GM23338 (cell line): ENCODE data around the gene SCPEP1. TPM values are rescaled to one million over a fixed set of nuclear protein-coding genes. Genes with fewer than 3 reads are reported as not detected.

ENCODE experiments used
- ATAC-seq: fragments of 200-7000 bp; cut with Tn5 transposase; 3 replicates; pipeline ENCODE4 v1.9.1; 2020
- DNase-seq: peaks from one replicate; pipeline ENCODE4 v3.0.0-alpha.2; 2015; ENCODE audit warnings: low spot score
- H2AFZ ChIP-seq: fragments of 200-600 bp; sonication (generic); 2 replicates; pipeline ENCODE4 v1.8.0; 2016; ENCODE audit warnings: antibody characterized with exemption, mild to moderate bottlenecking, moderate library complexity
- H3F3A ChIP-seq: fragments of 200-600 bp; sonication (generic); replicated peaks from 2 replicates; pipeline ENCODE4 v1.8.0; 2017; ENCODE audit warnings: antibody characterized with exemption, mixed run types, low read depth
- H3K27ac ChIP-seq: fragments of 200-600 bp; sonication (generic); 2 replicates; pipeline ENCODE4 v1.6.1; 2016; ENCODE audit warnings: low read depth
- H3K27me3 ChIP-seq: fragments of 200-600 bp; sonication (generic); 2 replicates; pipeline ENCODE4 v1.8.0; 2016; ENCODE audit warnings: mild to moderate bottlenecking, mixed run types, moderate library complexity; ENCODE audit not compliant: insufficient read depth
- H3K36me3 ChIP-seq: fragments of 200-600 bp; sonication (generic); 2 replicates; pipeline ENCODE4 v1.8.0; 2016; ENCODE audit warnings: mild to moderate bottlenecking; ENCODE audit not compliant: insufficient read depth
- H3K4me1 ChIP-seq: fragments of 200-600 bp; sonication (generic); 2 replicates; pipeline ENCODE4 v1.8.0; 2016; ENCODE audit warnings: mild to moderate bottlenecking, moderate library complexity; ENCODE audit not compliant: insufficient read depth
- H3K4me2 ChIP-seq: fragments of 200-600 bp; sonication (generic); 2 replicates; pipeline ENCODE4 v1.7.1; 2017; ENCODE audit warnings: mixed run types
- H3K4me3 ChIP-seq: fragments of 200-600 bp; sonication (generic); 2 replicates; pipeline ENCODE4 v1.6.1; 2016; ENCODE audit warnings: mixed run types
- H3K79me2 ChIP-seq: fragments of 200-600 bp; sonication (generic); replicated peaks from 2 replicates; pipeline ENCODE4 v1.8.0; 2017; ENCODE audit warnings: mild to moderate bottlenecking; ENCODE audit not compliant: insufficient read depth
- H3K9me2 ChIP-seq: fragments of 200-600 bp; sonication (generic); 2 replicates; pipeline ENCODE4 v1.8.0; 2017; ENCODE audit not compliant: insufficient read depth
- H4K20me1 ChIP-seq: fragments of 200-600 bp; sonication (generic); replicated peaks from 2 replicates; pipeline ENCODE4 v1.8.0; 2017; ENCODE audit warnings: mild to moderate bottlenecking; ENCODE audit not compliant: insufficient read depth
- H3K27ac Mint-ChIP-seq: 2 replicates; pipeline ENCODE4 v1.8.0; 2020; ENCODE audit warnings: inconsistent platforms, mild to moderate bottlenecking, moderate library complexity, mixed read lengths
- H3K27me3 Mint-ChIP-seq: 3 replicates; pipeline ENCODE4 v1.8.0; 2022; ENCODE audit warnings: low read depth, mild to moderate bottlenecking, moderate library complexity, mixed read lengths, inconsistent platforms; ENCODE audit not compliant: insufficient read depth, poor library complexity
- H3K36me3 Mint-ChIP-seq: 3 replicates; pipeline ENCODE4 v1.8.0; 2021; ENCODE audit warnings: low read depth, mild to moderate bottlenecking, inconsistent platforms, moderate library complexity, mixed read lengths
- H3K4me1 Mint-ChIP-seq: 3 replicates; pipeline ENCODE4 v1.8.0; 2020; ENCODE audit warnings: mild to moderate bottlenecking, inconsistent platforms, mixed read lengths
- H3K4me3 Mint-ChIP-seq: 3 replicates; pipeline ENCODE4 v1.8.0; 2021; ENCODE audit warnings: moderate library complexity, mild to moderate bottlenecking, inconsistent platforms, mixed read lengths
- H3K9me3 Mint-ChIP-seq: 3 replicates; pipeline ENCODE4 v1.8.0; 2020; ENCODE audit warnings: moderate library complexity, mild to moderate bottlenecking, inconsistent platforms, mixed read lengths
- CREB1 ChIP-seq: fragments of 250-450 bp; sonication (Bioruptor Pico); IDR thresholded peaks from 2 replicates; pipeline ENCODE4 v1.5.0; 2020; ENCODE audit warnings: low read depth, mild to moderate bottlenecking, moderate library complexity
- EZH2 ChIP-seq: fragments of 200-600 bp; sonication (generic); IDR thresholded peaks from one replicate; pipeline ENCODE4 v1.8.0; 2017; ENCODE audit warnings: antibody characterized with exemption, mild to moderate bottlenecking, low read depth; ENCODE audit not compliant: unreplicated experiment
- EZH2phosphoT487 ChIP-seq: fragments of 200-600 bp; sonication (generic); IDR thresholded peaks from one replicate; pipeline ENCODE4 v1.8.1; 2018; ENCODE audit warnings: antibody characterized with exemption; ENCODE audit not compliant: unreplicated experiment
- JUNB ChIP-seq: IDR thresholded peaks from one replicate; pipeline ENCODE4 v1.6.1; 2016; ENCODE audit warnings: antibody characterized with exemption; ENCODE audit not compliant: unreplicated experiment
- NANOG ChIP-seq: IDR thresholded peaks from 2 replicates; pipeline ENCODE4 v1.6.1; 2016; ENCODE audit warnings: antibody characterized with exemption, borderline replicate concordance
- POLR2AphosphoS5 ChIP-seq: IDR thresholded peaks from 2 replicates; pipeline ENCODE4 v1.6.1; 2016; ENCODE audit warnings: antibody characterized with exemption, low read depth
- STAT1 ChIP-seq: IDR thresholded peaks from one replicate; pipeline ENCODE4 v1.6.1; 2016; ENCODE audit warnings: antibody characterized with exemption; ENCODE audit not compliant: unreplicated experiment
- ZNF114 ChIP-seq: fragments of 250-450 bp; sonication (Bioruptor Pico); IDR thresholded peaks from 2 replicates; pipeline ENCODE4 v1.5.0; 2020; ENCODE audit warnings: mild to moderate bottlenecking, moderate library complexity
- ZNF331 ChIP-seq: fragments of 250-450 bp; sonication (Bioruptor Pico); IDR thresholded peaks from 2 replicates; pipeline ENCODE4 v1.5.0; 2020; ENCODE audit warnings: low read depth, mild to moderate bottlenecking, moderate library complexity
- polyA plus RNA-seq: library from polyadenylated mRNA; unstranded; fragments of >200 nt; fragmentation: Nextera tagmentation; extraction: Ambion mirVana; gene quantifications from 2 replicates; pipeline ENCODE4 v1.2.1, GENCODE V29; 2016
- total RNA-seq: library from RNA; depleted of rRNA; stranded (reverse); fragments of >200 nt; shearing (Covaris generic); gene quantifications from 2 replicates; pipeline ENCODE4 v1.2.3, GENCODE V29; 2014
- TF ChIP-seq, protein P1 (sequence below): IDR thresholded peaks from one replicate; pipeline ENCODE4 v1.6.1; 2018; ENCODE audit warnings: antibody characterized with exemption; ENCODE audit not compliant: unreplicated experiment
- TF ChIP-seq, protein P2 (sequence below), 2 experiments: fragments of 200-600 bp in 1 of 2; sonication (generic) in 1 of 2; conservative IDR thresholded peaks; 2 replicates each; pipeline versions ENCODE4 v1.5.1 to v1.6.1; 2016 to 2017; ENCODE audit warnings: antibody characterized with exemption in 2 of 2, low read depth in 2 of 2, mild to moderate bottlenecking in 2 of 2, moderate library complexity in 1 of 2
- TF ChIP-seq, protein P3 (sequence below): IDR thresholded peaks from 2 replicates; pipeline ENCODE4 v1.6.1; 2016; ENCODE audit warnings: antibody characterized with exemption
- TF ChIP-seq, protein P4 (sequence below): fragments of 250-450 bp; sonication (Bioruptor Pico); IDR thresholded peaks from 2 replicates; pipeline ENCODE4 v1.5.0; 2020; ENCODE audit warnings: mild to moderate bottlenecking, moderate library complexity

Gene SCPEP1
- total and polyA plus RNA-seq, 2 experiments from 2014 or later: 46.6 to 52.1 TPM

GRCh38 chr17:57033296-57033695 lies 55.4 kb downstream of the SCPEP1 start:
- Mint-ChIP-seq H3K9me3 (peaks cover 25% of the 10 kb centered on the region), H3K36me3 (peaks cover 11% of the 10 kb centered on the region), H3K27ac (no peak overlapping the region), H3K4me1 (peaks cover 18% of the 10 kb centered on the region), H3K27me3 (peaks cover 16% of the 10 kb centered on the region), H3K4me3 (no peak overlapping the region)
- Histone ChIP-seq H2AFZ (no peak overlapping the region), H3K36me3 (peaks cover 1% of the 10 kb centered on the region; the same call in 1 of the 2 replicates), H4K20me1 (no peaks in the 10 kb centered on the region), H3K79me2 (no peaks in the 10 kb centered on the region), H3K4me3 (no peak overlapping the region), H3K4me2 (no peak overlapping the region), H3K4me1 (peaks cover 5% of the 10 kb centered on the region; the same call in 1 of the 2 replicates), H3K9me2 (no peaks in the 10 kb centered on the region), H3F3A (no peaks in the 10 kb centered on the region), H3K27ac (no peak overlapping the region; the same call in 1 of the 2 replicates), H3K27me3 (no peaks in the 10 kb centered on the region)
- TF ChIP-seq POLR2AphosphoS5: no peak
- TF ChIP-seq, protein P1, sequence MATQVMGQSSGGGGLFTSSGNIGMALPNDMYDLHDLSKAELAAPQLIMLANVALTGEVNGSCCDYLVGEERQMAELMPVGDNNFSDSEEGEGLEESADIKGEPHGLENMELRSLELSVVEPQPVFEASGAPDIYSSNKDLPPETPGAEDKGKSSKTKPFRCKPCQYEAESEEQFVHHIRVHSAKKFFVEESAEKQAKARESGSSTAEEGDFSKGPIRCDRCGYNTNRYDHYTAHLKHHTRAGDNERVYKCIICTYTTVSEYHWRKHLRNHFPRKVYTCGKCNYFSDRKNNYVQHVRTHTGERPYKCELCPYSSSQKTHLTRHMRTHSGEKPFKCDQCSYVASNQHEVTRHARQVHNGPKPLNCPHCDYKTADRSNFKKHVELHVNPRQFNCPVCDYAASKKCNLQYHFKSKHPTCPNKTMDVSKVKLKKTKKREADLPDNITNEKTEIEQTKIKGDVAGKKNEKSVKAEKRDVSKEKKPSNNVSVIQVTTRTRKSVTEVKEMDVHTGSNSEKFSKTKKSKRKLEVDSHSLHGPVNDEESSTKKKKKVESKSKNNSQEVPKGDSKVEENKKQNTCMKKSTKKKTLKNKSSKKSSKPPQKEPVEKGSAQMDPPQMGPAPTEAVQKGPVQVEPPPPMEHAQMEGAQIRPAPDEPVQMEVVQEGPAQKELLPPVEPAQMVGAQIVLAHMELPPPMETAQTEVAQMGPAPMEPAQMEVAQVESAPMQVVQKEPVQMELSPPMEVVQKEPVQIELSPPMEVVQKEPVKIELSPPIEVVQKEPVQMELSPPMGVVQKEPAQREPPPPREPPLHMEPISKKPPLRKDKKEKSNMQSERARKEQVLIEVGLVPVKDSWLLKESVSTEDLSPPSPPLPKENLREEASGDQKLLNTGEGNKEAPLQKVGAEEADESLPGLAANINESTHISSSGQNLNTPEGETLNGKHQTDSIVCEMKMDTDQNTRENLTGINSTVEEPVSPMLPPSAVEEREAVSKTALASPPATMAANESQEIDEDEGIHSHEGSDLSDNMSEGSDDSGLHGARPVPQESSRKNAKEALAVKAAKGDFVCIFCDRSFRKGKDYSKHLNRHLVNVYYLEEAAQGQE: no peak
- TF ChIP-seq, protein P2, sequence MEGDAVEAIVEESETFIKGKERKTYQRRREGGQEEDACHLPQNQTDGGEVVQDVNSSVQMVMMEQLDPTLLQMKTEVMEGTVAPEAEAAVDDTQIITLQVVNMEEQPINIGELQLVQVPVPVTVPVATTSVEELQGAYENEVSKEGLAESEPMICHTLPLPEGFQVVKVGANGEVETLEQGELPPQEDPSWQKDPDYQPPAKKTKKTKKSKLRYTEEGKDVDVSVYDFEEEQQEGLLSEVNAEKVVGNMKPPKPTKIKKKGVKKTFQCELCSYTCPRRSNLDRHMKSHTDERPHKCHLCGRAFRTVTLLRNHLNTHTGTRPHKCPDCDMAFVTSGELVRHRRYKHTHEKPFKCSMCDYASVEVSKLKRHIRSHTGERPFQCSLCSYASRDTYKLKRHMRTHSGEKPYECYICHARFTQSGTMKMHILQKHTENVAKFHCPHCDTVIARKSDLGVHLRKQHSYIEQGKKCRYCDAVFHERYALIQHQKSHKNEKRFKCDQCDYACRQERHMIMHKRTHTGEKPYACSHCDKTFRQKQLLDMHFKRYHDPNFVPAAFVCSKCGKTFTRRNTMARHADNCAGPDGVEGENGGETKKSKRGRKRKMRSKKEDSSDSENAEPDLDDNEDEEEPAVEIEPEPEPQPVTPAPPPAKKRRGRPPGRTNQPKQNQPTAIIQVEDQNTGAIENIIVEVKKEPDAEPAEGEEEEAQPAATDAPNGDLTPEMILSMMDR (conservative IDR thresholded peaks at IDR 0.05; ENCODE audit: low read depth in 2 of 2): no peak
- no peak for TF ChIP-seq ZNF114
- TF ChIP-seq, protein P3, sequence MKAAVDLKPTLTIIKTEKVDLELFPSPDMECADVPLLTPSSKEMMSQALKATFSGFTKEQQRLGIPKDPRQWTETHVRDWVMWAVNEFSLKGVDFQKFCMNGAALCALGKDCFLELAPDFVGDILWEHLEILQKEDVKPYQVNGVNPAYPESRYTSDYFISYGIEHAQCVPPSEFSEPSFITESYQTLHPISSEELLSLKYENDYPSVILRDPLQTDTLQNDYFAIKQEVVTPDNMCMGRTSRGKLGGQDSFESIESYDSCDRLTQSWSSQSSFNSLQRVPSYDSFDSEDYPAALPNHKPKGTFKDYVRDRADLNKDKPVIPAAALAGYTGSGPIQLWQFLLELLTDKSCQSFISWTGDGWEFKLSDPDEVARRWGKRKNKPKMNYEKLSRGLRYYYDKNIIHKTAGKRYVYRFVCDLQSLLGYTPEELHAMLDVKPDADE: no peak
- no peak for TF ChIP-seq JUNB
- TF ChIP-seq NANOG: no peak
- no peak for TF ChIP-seq EZH2
- no peak for TF ChIP-seq ZNF331 (CRISPR knock-in tag)
- TF ChIP-seq, protein P4, sequence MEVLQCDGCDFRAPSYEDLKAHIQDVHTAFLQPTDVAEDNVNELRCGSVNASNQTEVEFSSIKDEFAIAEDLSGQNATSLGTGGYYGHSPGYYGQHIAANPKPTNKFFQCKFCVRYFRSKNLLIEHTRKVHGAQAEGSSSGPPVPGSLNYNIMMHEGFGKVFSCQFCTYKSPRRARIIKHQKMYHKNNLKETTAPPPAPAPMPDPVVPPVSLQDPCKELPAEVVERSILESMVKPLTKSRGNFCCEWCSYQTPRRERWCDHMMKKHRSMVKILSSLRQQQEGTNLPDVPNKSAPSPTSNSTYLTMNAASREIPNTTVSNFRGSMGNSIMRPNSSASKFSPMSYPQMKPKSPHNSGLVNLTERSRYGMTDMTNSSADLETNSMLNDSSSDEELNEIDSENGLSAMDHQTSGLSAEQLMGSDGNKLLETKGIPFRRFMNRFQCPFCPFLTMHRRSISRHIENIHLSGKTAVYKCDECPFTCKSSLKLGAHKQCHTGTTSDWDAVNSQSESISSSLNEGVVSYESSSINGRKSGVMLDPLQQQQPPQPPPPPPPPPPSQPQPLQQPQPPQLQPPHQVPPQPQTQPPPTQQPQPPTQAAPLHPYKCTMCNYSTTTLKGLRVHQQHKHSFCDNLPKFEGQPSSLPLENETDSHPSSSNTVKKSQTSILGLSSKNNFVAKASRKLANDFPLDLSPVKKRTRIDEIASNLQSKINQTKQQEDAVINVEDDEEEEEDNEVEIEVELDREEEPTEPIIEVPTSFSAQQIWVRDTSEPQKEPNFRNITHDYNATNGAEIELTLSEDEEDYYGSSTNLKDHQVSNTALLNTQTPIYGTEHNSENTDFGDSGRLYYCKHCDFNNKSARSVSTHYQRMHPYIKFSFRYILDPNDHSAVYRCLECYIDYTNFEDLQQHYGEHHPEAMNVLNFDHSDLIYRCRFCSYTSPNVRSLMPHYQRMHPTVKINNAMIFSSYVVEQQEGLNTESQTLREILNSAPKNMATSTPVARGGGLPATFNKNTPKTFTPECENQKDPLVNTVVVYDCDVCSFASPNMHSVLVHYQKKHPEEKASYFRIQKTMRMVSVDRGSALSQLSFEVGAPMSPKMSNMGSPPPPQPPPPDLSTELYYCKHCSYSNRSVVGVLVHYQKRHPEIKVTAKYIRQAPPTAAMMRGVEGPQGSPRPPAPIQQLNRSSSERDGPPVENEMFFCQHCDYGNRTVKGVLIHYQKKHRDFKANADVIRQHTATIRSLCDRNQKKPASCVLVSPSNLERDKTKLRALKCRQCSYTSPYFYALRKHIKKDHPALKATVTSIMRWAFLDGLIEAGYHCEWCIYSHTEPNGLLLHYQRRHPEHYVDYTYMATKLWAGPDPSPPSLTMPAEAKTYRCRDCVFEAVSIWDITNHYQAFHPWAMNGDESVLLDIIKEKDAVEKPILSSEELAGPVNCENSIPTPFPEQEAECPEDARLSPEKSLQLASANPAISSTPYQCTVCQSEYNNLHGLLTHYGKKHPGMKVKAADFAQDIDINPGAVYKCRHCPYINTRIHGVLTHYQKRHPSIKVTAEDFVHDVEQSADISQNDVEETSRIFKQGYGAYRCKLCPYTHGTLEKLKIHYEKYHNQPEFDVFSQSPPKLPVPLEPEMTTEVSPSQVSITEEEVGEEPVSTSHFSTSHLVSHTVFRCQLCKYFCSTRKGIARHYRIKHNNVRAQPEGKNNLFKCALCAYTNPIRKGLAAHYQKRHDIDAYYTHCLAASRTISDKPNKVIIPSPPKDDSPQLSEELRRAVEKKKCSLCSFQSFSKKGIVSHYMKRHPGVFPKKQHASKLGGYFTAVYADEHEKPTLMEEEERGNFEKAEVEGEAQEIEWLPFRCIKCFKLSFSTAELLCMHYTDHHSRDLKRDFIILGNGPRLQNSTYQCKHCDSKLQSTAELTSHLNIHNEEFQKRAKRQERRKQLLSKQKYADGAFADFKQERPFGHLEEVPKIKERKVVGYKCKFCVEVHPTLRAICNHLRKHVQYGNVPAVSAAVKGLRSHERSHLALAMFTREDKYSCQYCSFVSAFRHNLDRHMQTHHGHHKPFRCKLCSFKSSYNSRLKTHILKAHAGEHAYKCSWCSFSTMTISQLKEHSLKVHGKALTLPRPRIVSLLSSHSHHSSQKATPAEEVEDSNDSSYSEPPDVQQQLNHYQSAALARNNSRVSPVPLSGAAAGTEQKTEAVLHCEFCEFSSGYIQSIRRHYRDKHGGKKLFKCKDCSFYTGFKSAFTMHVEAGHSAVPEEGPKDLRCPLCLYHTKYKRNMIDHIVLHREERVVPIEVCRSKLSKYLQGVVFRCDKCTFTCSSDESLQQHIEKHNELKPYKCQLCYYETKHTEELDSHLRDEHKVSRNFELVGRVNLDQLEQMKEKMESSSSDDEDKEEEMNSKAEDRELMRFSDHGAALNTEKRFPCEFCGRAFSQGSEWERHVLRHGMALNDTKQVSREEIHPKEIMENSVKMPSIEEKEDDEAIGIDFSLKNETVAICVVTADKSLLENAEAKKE (CRISPR knock-in tag): no peak
- no peak for TF ChIP-seq STAT1
- no peak for TF ChIP-seq CREB1 (CRISPR knock-in tag)
- no peak for TF ChIP-seq EZH2phosphoT487
- ATAC-seq (peak; percentile 44), DNase-seq (no peak)
